Cardiac muscle cell (in vitro differentiated cells and primary cell): ENCODE measurements around the gene SOX2. TPM values are rescaled to one million over a fixed set of nuclear protein-coding genes. Genes with fewer than 3 reads are reported as not detected.
A peak's percentile ranks its signal among the peaks of the same experiment; 100 is the strongest.

Experiments used
- DNase-seq, 2 donors: peaks; one replicate each; pipeline versions ENCODE4 v3.0.0 to v3.0.0-alpha.2; 2010 to 2017; ENCODE audit warnings: low read depth in 1 of 2, low spot score in 1 of 2
- H3K27ac ChIP-seq: fragments of 200-600 bp; sonication (generic); 2 replicates; pipeline ENCODE4 v1.5.1; 2016
- H3K27me3 ChIP-seq: fragments of 200-600 bp; sonication (generic); 2 replicates; pipeline ENCODE4 v1.6.0; 2016; ENCODE audit warnings: control low read depth
- H3K36me3 ChIP-seq: fragments of 200-600 bp; sonication (generic); 2 replicates; pipeline ENCODE4 v1.5.1; 2016; ENCODE audit warnings: control low read depth
- H3K4me1 ChIP-seq: fragments of 200-600 bp; sonication (generic); 2 replicates; pipeline ENCODE4 v1.8.1; 2017; ENCODE audit warnings: low read depth, mild to moderate bottlenecking, mixed run types
- H3K4me3 ChIP-seq: fragments of 200-600 bp; sonication (generic); 2 replicates; pipeline ENCODE4 v1.5.1; 2016; ENCODE audit warnings: mild to moderate bottlenecking
- H3K9me3 ChIP-seq: fragments of 200-600 bp; sonication (generic); 2 replicates; pipeline ENCODE4 v1.5.1; 2017; ENCODE audit warnings: low read depth, mild to moderate bottlenecking, control low read depth
- polyA plus RNA-seq: library from polyadenylated mRNA; unstranded; fragments of >200 nt; fragmentation: Nextera tagmentation; extraction: Ambion mirVana; gene quantifications from 2 replicates; pipeline ENCODE4 v1.2.1, GENCODE V29; 2016
- total RNA-seq: library from RNA; depleted of rRNA; stranded (reverse); fragments of >200 nt; gene quantifications from 2 replicates; pipeline ENCODE4 v1.2.3, GENCODE V29; 2016
- TF ChIP-seq, protein P1 (sequence below): IDR thresholded peaks from 2 replicates; pipeline ENCODE4 v1.5.1; 2012; ENCODE audit warnings: low read depth, mild to moderate bottlenecking, low read length

SOX2 gene
- total and polyA plus RNA-seq, 2 experiments from 2014 or later: 0.18 TPM; not detected in 1

DNA sequence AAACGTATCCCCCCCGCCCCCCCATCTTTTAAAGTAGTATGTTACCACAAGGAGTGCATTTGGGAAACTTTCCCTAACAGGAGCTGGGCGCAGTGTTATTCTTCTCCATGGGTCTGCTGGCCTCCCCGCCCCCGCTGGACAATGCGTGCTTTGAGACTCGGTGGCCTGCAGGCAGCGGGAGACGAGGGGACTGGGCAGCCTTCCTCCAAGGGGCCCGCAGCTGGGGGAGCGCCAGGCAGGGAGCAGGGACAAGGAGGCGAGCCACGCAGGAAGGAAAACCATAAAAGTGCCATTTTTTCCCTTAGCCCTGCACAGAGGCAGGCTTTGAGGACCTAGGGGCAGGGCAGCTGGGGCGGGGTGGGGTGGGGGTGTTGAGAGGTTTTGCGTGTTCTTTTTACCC is 14.1 kb downstream of the SOX2 start:
- TF ChIP-seq, protein P1, sequence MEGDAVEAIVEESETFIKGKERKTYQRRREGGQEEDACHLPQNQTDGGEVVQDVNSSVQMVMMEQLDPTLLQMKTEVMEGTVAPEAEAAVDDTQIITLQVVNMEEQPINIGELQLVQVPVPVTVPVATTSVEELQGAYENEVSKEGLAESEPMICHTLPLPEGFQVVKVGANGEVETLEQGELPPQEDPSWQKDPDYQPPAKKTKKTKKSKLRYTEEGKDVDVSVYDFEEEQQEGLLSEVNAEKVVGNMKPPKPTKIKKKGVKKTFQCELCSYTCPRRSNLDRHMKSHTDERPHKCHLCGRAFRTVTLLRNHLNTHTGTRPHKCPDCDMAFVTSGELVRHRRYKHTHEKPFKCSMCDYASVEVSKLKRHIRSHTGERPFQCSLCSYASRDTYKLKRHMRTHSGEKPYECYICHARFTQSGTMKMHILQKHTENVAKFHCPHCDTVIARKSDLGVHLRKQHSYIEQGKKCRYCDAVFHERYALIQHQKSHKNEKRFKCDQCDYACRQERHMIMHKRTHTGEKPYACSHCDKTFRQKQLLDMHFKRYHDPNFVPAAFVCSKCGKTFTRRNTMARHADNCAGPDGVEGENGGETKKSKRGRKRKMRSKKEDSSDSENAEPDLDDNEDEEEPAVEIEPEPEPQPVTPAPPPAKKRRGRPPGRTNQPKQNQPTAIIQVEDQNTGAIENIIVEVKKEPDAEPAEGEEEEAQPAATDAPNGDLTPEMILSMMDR: no peak
- H3K36me3 ChIP-seq: no peaks in the 10 kb centered on the region
- DNase-seq: no peak
- no peaks in the 10 kb centered on the region for H3K4me1 ChIP-seq
- H3K4me3 ChIP-seq: no peak overlapping the region
- H3K9me3 ChIP-seq: no peaks in the 10 kb centered on the region
- peaks cover 100% of the 10 kb centered on the region for H3K27me3 ChIP-seq
- no peak overlapping the region for H3K27ac ChIP-seq

DNA sequence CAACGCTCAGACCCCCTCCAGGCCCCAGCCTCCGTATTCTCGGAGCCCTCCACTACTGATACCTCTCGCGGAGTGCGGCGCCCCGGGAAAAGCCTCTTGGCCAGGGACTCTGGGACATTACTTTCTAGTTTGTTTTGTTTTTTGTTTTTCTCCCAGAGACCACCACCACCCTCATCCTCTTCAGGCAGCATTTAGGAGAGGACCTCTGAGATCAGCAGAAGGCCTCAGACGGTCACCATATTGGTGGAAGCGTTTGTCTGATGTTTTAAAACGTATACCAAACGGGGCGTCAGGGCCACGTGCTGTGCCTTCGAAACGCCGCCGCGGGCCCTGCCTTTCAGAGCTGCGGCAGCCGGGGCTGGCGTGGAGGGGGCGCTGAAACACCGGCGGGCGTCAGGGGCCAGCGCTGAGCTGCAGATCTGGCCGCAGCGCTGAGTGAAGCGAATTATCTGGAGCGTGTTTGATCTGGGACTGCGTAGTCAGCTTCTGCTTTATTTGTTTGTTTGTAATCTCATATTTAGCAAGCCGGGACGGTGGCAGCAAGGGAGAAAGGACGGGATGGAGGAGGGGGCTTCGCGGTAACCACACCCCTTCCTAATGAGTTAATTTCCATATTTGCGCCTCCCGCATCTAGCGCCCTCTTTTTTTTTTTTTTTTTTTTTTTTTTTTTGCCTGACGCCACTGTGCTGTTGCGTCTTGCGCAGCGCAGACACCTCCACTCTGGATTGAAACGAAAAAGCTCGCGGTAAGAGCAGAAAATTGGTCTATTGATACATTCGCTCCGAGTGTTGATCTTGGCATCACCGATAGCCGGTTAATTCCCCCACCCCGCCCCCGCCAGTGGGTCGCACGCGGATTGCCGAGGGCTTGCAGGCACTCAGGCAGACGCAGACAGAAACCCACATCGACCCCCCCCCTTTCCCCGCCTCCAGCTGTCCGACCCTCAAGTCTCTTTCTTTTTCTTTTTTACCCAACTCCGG is 14.9 kb downstream of the SOX2 start:
- Histone ChIP-seq H3K4me3 (peak overlapping the region; percentile 20), H3K9me3 (no peaks in the 10 kb centered on the region), H3K4me1 (no peaks in the 10 kb centered on the region), H3K27ac (no peak overlapping the region), H3K27me3 (peaks cover 99% of the 10 kb centered on the region), H3K36me3 (no peaks in the 10 kb centered on the region)
- DNase-seq: peak in 1 of 2 donors; percentile 74
- TF ChIP-seq, protein P1: no peak

DNA sequence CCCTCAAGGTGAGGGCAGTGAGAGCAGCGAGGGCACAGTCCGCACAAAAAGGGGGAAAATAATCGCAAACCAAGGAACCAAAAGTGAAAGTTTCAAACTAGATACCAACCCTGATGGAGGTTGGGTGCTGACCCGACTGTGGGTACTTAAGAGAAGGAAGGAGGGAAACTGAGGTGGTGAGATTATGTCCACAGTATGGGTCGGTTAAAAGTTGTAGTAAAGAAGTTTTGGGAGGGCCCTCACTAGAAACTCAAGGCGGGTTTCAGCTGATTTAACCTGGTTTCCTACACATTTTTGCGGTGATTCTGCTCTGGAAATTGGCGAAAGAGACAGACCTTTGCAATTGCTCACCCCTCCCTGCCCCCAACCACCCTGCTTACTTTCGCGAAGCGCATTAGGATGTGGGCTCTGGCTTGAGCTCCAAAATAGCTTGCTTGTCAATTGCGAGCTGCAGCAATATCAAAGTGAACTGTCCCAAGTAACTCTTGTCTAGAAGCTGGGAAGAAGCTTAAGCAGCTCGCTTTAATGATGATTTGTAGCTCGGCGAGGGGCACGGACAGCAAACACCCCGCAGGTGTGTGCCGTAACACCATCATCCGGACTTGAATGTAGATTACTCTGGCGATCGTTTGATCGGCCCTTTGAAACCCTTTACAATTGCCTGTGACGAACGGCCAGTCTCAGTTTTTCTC is 15.8 kb downstream of the SOX2 start:
- Histone ChIP-seq H3K9me3 (no peaks in the 10 kb centered on the region), H3K36me3 (no peaks in the 10 kb centered on the region), H3K27me3 (peaks cover 94% of the 10 kb centered on the region), H3K4me3 (peak overlapping the region; percentile 20), H3K4me1 (no peaks in the 10 kb centered on the region), H3K27ac (no peak overlapping the region)
- no peak for DNase-seq
- TF ChIP-seq, protein P1: no peak

DNA sequence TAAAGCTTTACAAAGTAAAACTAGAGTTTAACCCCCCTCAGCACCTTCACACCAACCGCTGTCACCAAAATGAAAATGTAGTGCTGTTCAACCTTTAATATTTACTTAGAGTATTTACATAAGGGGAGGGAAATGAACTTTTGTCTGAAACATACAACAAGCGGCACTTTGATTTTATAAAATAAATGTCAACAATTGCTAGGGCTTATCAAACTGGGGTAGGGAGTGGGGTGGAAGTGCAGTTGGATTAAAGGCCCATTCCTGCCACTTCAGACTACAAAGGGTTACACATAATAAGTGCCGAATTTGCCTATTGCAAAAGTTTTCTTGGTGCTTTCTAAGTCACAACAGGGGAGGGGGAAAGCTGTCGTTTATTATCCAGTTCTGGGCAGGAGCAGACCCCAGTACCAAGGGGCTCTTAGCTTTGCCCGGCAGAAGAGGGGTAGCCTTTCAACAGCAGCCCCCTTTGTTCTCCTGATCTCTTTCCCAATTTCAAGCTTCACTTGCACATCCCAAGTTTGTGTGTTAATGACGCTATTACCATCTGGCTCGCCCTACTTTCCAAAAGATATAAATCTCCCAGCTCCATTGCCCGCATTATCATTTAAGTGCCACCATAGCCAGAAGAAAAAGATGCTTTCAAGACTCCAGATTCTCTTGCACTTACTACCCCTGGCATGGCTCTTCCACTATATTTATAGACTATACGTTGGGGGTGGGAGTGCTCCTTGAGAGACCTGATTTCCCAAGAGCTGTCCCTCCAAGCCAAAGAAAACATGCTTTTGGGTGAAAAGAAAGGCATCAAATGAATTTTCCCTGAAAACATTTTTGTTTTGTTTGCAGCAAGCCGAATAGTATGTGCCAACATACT is 17.0 kb downstream of the SOX2 start:
- H3K27me3 ChIP-seq: peaks cover 82% of the 10 kb centered on the region
- no peaks in the 10 kb centered on the region for H3K4me1 ChIP-seq
- no peaks in the 10 kb centered on the region for H3K9me3 ChIP-seq
- DNase-seq: no peak
- H3K36me3 ChIP-seq: no peaks in the 10 kb centered on the region
- no peak overlapping the region for H3K27ac ChIP-seq
- TF ChIP-seq, protein P1: no peak
- no peak overlapping the region for H3K4me3 ChIP-seq

DNA sequence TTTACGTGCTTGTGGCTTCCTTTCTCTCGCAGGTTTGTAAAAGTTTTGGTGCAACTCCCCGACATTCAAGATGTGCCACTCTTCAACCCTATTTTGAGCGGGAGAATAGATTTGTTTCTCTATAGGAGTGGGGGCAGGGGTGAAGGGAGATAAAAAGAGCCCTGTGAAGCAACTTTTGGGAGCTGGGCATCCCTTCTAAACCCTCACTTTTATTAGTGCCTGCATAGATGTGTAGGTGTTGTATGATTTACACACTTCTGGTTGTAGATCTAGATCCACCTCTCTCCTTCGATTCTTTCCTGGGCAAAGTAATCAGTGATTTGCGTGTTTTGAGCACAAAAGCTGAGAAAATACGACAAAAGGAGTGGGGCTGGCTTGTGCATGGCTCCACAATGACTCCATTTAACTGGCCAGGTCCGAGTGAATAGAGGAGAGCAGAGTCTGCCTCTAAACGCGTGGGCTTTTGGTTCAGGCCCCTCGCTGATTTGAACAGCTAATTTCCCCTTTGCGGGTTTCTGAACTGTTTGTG is 17.7 kb downstream of the SOX2 start:
- Histone ChIP-seq H3K27me3 (peaks cover 75% of the 10 kb centered on the region), H3K9me3 (no peaks in the 10 kb centered on the region), H3K27ac (no peak overlapping the region), H3K4me1 (no peaks in the 10 kb centered on the region), H3K36me3 (no peaks in the 10 kb centered on the region), H3K4me3 (no peak overlapping the region)
- TF ChIP-seq, protein P1: no peak
- no peak for DNase-seq
